ENCODE data around the gene AGTRAP.

The AGTRAP gene

GRCh38 chr1:11764519-11764918 lies 28.6 kb downstream of the AGTRAP start:
- DNase-seq, result no peak

GRCh38 chr1:11765661-11766428 lies 29.9 kb downstream of the AGTRAP start:
- no peak for DNase-seq

- no peak for DNase-seq
Measured at GRCh38 chr1:11766429-11766776, 30.5 kb downstream of the AGTRAP start.

GRCh38 chr1:11767922-11768704 lies 32.2 kb downstream of the AGTRAP start:
- no peak for DNase-seq

GRCh38 chr1:11768821-11769220 lies 32.9 kb downstream of the AGTRAP start:
- DNase-seq, result no peak

- DNase-seq, result no peak
Measured at GRCh38 chr1:11769274-11769673, 33.3 kb downstream of the AGTRAP start.

GRCh38 chr1:11770011-11770410 lies 34.1 kb downstream of the AGTRAP start:
- DNase-seq, result no peak

GRCh38 chr1:11771481-11772043 lies 35.6 kb downstream of the AGTRAP start:
- no peak for DNase-seq

- no peak for DNase-seq
Measured at GRCh38 chr1:11772458-11772857, 36.5 kb downstream of the AGTRAP start.

- DNase-seq, result no peak
Measured at GRCh38 chr1:11774753-11775152, 38.8 kb downstream of the AGTRAP start.

- DNase-seq, result no peak
Measured at GRCh38 chr1:11777658-11778322, 41.9 kb downstream of the AGTRAP start.

GRCh38 chr1:11778336-11778735 lies 42.4 kb downstream of the AGTRAP start:
- no peak for DNase-seq

- no peak for DNase-seq
Measured at GRCh38 chr1:11778844-11779623, 43.1 kb downstream of the AGTRAP start.

- DNase-seq, result no peak
Measured at GRCh38 chr1:11779715-11780379, 43.9 kb downstream of the AGTRAP start.

- no peak for DNase-seq
Measured at GRCh38 chr1:11780380-11781147, 44.6 kb downstream of the AGTRAP start.

GRCh38 chr1:11781297-11781696 lies 45.4 kb downstream of the AGTRAP start:
- no peak for DNase-seq

- no peak for DNase-seq
Measured at GRCh38 chr1:11782127-11782708, 46.3 kb downstream of the AGTRAP start.

GRCh38 chr1:11783556-11783955 lies 47.6 kb downstream of the AGTRAP start:
- no peak for DNase-seq

GRCh38 chr1:11784256-11784992 lies 48.5 kb downstream of the AGTRAP start:
- DNase-seq, result no peak
